Activated CD4-positive, alpha-beta T cell treated with anti-CD3 and anti-CD28 coated beads, Interleukin-2, amount 50 U/mL, for 1 hour (primary cell): Measurements from ENCODE around the gene STOML2.

Source experiments
- DNase-seq: peaks from one replicate; pipeline ENCODE4 v3.0.0-alpha.2; 2020

The STOML2 gene

GRCh38 chr9:35107297-35108290, 4.7 kb upstream of the STOML2 start:
- no peak for DNase-seq

DNA sequence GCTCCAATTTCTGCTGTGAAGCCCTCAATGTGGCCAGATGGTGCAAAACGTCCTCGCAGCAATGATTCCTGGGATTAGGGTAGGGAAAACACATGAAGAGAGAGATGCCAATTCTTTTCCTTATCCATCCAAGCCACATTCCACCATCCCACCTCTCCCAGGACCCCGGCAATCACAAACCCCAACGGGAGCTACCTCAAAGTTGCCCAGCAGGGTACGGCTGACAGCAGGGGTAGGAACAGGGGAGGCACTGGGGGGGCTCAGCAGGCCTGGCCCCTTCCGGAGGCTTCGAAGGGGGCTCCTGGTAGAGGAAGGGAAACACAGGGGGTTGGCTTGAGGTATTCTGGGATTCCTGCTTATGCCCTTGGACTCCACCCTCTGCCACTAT, 3.4 kb upstream of the STOML2 start:
- no peak for DNase-seq

DNA sequence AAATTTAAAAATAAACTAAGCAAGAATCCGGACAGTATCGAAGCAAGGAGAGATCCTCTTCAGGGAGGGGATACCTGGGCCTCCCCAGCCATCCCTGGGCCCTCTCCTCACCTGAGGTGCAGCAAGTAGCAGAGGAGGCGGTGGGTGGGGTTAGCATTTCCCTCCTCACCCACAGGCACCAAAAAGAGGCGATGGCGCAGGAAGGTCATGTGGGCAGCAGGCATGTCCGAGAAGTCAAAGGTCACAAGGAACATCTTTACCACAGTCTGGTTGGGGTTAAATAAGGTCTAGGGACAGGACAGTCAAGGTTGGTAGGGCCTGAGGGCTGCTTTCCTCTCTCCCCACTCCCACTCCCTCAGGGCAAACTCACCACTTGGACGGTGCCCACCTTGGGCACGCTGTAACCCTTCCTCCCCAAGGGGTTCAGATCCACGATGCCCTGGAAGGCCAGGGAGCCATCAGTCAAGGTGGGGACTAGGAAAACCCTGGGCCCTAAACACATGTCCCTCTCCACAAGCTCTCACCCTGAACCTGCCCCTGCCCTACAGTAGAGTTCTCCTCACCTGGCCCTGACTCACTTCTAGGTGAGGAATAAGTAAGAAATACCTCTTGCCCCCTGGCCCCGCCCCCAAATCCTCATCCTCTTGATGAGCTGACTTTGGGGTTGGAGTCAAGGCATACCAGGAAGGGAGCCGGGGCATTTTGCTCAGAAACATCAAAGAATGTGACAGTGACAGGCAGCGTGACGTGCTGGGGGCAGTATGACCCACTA, 2.8 kb upstream of the STOML2 start:
- no peak for DNase-seq

- DNase-seq = no peak
Observed at GRCh38 chr9:35105126-35105525, 2.2 kb upstream of the STOML2 start.

DNA sequence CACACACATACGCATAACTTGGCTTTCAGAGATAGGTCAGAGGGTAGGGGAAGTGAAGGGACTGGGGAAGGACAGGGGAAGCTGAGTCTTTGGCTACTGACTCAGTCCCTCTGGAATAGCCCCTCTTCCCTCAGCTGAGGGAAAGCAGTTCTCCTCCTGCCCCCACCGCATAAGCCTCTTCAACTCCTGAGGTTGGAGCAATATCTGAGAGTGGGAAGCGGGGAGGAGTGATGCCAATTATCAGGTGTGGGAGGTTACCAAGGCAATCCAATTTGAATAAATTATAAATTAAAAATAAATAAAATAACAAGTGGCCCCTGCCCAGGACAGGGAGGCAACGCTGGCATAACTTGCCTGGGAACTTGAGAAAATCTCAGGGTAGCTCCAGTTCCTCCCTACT, 1.7 kb upstream of the STOML2 start:
- DNase-seq = no peak

DNA sequence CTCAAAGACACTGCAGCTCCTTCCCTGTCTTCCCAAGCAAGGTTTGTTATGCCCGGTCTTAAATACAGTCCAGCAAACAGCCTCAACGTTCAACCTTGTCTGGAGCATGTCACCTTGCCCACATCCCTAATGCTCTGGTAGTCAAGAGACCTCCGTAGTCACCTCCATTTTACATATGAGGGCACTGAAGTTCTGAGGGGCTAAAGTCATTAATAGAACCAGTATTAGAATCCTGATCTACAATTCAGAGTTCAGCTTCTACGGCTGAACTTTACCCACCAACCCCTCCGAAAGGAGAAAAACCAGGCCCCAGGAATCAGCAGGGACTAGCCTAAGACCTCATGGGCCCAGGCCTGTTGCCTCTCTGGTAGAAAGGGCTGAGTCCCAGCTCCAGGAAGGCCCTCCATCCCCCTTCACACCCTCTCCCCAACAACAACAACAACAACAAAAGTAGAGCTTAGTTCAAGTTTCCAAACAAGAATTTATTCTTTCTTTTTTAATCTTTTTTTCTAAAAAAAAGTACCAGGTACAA, 795 bp upstream of the STOML2 start:
- no peak for DNase-seq

DNA sequence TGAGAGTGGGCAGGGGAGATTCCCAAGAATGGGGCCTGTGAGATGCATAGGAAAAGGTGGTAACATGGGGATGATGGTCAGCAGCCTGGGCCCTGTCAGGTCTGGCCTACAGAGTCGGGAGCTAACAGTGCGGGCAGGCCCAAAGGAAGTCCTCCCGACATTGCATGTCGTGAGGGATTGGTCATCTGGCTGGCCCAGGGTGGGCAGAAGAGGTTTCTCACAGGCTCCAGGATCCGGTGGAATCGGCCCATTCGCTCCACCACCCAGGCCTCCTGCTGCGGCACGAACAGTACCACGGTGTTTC, 514 bp downstream of the STOML2 start:
- no peak for DNase-seq

DNA sequence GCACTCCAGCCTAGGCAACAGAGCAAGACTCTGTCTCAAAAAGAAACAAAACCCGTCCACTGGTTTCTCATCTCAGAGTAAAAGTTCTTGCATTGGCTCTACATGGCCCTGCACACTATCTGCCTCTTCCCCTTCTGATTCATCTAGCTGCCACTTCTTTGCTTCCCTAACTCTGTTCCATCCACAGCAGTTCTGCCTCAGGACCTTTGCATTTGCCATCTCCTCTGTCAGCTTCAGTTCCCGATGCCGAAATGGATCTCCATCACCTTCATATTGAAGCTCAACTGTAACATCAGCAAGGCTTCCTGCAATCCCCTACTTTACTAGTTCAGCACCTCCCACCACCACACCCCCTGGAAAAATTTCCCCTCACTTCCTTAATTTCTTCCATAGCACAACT, 5.4 kb downstream of the STOML2 start:
- no peak for DNase-seq

DNA sequence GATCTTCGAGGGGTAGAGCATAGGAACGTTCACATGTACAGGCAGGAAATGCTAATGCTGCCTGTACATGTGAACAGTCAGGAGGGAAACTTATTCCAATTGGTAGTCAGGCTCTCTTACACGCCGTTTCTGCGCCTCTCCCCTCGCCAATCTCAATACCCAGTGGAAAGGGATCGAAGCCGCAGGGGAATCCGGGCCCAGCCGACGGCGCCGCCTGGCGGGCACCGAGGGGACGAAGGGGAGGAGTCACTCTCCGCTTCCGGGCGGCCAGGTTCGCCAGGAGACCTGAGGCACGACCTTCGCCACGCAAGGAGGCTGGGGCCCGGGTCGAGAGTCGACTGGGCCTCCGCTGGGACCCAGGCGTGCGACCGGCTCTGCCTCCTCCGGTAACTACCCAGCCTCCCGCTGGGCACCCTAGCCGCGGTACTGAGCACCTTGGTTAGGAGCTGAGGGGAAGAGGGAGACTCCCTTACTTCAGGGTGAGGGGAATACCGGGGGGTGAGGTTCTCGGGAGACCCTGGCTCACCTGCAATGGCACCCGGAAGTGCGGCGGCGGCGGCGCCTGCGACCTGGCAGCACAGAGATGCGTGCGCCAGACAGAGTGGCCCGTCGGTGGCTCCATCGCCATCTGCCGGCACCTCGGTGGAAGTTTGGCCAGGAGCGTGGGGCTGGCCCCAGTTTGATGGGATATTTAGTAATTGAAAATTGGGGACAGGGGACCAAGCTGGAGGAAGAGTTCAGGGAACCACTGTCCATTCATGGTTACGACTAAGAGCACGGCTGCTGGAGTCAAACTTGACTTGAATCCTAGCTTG, 6.7 kb downstream of the STOML2 start, which contains the start of gene PIGO:
Gene PIGO (minus strand): TSS at position 557 of the 815 bp plus-strand sequence. CDS start 1,026 bp downstream, outside the sequence.
- peak; percentile 89 for DNase-seq

DNA sequence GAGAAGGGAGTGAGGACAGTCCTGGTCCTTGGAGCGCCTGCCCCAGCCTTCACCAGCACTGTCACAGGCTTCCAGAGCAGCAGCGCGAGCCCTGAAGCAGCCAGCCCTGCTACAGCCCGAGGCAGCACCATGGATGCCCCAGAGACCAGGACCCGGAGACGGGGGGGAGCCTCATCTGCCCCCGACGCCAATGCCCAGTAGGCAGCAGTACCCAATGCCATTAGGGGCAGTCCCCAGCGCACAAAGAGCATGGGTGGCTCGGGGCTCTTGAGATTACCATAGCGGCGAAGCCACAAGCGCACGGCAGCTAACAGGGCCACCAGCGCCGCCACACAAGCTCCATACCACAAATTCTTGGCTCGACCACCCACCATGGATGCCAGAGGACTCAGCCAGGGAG, 11.4 kb downstream of the STOML2 start:
- DNase-seq = no peak

DNA sequence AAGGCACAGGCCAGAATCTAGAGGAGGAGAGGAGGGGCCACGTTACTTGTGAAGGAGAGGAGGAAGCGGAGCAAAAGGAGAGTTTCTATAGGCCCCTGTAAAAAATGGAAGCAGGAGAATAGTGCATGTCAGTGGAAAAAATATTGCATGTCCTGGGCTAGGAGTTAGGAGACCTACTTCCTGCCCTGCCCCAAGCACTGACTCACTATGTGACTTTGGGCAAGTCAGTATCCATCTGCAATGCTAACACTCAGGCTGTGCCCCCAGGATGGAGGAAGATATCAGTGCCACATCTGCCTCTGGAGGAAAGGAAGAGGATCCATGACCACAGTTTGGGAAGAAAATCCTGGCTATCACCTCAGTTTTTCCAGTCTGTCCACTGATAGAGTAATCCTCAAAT, 13.5 kb downstream of the STOML2 start:
- DNase-seq = no peak

- no peak for DNase-seq
Observed at GRCh38 chr9:35085078-35085477, 17.9 kb downstream of the STOML2 start.

DNA sequence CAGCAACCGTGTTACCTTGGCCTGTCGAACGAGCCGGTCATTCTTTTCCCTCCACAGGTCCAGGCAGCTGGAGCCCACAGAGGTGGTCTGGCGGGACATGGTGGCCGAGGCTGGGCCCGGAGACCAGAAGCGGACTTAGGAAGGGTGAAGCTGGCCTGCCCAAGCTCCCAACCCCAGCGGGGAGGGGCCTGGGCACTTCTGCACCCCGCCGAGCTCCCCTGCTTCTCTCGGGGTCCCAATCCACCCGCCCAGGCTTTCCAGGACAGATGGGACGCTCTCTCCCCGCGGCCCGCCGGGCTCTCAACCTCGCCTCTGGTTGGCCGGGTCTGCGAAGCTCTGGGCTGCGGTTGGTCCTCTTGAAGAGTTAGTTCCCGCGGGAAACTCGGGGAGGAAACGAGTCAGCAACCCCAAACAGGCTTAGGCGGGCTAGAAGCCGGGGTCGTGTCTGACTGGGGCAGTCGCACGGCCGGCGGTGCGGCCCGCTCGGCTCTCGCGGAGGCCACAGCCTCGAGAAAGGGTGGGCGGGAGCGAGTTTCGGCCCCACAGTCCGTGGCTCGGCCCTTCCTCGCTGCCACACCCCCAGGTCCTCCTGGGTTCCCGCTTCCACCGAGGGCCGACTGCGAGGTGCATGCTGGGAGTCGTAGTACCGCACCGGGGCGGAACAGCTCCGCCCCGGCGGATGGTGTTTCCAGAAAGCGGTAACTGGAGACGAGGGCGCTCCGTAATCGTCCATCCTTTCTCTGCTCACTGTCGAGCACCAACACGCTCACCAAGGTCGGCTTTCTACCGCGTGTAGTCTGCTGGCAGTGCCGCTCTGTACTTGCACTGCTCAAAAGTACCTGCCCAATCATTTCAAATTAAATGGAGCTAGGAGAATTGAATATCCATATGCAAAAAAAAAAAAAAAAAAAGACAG, 23.2 kb downstream of the STOML2 start, which contains the start of gene FANCG:
Gene FANCG (minus strand): TSS at position 517 of the 916 bp plus-strand sequence. CDS start 418 bp downstream, at position 99.
- DNase-seq = peak; percentile 75

DNA sequence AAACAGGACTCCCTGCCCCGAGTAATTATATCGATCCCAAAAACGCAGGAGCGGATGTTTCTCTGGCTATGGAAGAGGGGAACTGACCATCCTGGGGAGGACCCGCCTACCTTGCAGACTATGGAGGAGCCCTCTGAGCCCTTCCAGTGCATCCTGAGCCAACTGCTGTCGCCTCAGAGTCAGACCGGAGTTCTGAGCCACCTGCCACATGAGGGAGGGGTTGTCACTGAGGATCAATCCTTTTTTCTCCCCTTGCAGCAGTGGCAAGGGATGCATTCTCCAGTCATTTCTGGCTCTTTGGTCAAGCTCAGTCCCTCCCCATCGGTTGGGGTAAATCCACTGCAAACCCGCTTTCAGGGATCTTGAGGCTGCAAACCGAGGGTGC, 23.9 kb downstream of the STOML2 start:
- no peak for DNase-seq

GRCh38 chr9:35078066-35078465, 24.9 kb downstream of the STOML2 start:
- no peak for DNase-seq

DNA sequence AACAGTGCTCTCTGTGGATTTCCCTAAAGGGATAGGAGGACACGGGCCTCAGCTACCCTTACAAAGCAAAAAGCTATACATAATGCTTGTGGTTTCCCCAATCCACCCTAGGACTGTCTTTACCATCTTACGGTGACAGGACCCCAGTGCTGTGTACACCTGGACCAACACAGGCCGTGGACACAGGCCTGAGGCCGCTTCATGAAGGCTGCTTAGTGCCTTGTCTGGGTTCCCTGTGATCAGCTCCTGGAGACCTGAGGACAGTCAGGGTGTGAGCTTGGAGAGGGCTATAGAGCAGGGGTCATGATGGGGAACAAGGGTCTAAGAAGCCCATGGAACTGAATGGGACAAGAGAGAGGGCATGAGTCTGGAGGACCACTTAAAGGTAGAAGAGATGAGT, 26.1 kb downstream of the STOML2 start:
- no peak for DNase-seq

GRCh38 chr9:35075358-35075757, 27.6 kb downstream of the STOML2 start:
- no peak for DNase-seq

DNA sequence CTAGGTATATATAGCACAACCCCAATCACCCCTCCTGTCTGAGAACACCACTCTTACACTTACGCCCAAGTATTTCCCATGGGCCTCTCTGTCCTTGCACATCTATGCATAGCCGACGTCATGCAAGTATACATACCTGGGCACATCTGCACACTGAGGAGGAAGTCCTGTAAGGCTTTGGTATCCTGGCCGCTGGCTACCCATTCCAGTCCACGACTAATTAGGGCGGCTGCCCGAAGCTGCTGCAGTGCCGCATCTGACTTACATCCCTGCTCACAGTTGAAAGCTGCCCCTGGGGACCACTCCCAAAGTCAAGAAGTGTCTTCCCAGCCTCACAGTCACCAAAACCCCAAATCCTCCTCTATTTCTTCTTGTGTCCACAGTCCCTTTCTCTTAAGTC, 28.1 kb downstream of the STOML2 start:
- no peak for DNase-seq

DNA sequence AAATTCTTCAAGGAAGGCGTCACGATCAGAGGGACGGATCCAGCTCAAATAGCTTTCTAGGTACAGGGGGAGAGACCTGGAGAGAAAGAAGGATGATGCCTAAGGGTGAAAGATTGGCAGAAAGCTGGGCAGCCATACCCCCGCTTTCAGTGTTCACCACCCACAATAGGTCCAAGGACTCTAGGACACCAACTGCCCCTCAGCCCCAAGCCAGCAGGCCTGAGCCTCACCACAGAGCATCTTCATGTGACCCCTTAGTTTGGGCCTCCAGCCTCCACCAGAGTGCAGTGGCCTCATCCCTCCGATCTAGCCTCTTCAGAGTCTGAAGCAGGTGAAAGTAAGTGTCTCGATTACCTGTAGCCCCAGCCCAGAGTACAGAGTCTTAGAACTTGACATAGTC, 28.8 kb downstream of the STOML2 start:
- no peak for DNase-seq

GRCh38 chr9:35073279-35073612, 29.7 kb downstream of the STOML2 start:
- DNase-seq = no peak

DNA sequence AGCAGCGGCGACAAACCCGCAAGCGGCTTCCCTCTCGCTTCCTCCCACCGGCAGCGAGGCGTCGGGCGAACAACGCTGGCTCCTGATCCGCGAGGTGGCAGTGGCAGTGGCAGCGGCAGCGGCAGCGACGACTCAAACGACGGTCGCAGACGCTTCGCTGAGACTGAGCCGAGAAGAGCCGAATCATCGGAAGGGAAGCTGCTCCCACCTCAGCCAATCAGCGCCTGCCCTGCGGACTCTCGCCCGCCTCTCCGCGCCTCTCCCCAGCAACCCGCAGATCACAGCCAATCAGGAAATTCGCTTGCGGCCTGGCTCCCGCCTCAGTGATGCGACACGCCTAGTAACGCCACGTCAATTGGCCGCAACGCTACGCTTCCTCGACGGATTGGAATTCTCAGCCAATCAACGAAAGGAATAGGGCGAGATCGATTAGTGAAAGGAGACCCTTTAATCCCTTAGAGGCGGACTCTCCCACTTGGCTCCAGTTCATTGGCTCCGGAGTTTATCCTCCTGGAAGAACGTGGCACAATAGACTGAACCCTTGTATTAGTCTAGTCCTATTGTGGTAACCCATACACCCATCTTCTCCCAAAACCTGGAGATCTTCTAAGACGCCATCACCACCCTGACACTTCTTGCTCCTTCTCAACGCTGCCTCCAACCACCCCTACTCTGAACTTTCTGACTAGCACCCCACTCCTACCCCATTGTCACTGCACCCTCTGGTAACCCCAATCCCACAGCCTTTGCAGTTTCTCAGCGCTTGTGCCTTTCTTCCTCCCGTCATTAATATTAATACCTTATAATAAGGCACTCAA, 30.3 kb downstream of the STOML2 start, which contains the start of gene VCP:
Gene VCP (minus strand): TSS at position 165 of the 818 bp plus-strand sequence. CDS start 272 bp downstream, outside the sequence.
- DNase-seq = peak; percentile 96
